ENCODE measurements around the gene NUS1.
"Not testable (repeated sequence)": the region's sequence is repeated elsewhere in the genome, so short reads cannot be mapped to it uniquely, and the experiment has no call there.

Gene NUS1

GRCh38 chr6:117674991-117675657 lies at the start of gene NUS1:
Gene NUS1 (plus strand): TSS chr6:117675469. CDS start chr6:117675671, 202 bp downstream.
- TF ChIP-seq, protein P1, sequence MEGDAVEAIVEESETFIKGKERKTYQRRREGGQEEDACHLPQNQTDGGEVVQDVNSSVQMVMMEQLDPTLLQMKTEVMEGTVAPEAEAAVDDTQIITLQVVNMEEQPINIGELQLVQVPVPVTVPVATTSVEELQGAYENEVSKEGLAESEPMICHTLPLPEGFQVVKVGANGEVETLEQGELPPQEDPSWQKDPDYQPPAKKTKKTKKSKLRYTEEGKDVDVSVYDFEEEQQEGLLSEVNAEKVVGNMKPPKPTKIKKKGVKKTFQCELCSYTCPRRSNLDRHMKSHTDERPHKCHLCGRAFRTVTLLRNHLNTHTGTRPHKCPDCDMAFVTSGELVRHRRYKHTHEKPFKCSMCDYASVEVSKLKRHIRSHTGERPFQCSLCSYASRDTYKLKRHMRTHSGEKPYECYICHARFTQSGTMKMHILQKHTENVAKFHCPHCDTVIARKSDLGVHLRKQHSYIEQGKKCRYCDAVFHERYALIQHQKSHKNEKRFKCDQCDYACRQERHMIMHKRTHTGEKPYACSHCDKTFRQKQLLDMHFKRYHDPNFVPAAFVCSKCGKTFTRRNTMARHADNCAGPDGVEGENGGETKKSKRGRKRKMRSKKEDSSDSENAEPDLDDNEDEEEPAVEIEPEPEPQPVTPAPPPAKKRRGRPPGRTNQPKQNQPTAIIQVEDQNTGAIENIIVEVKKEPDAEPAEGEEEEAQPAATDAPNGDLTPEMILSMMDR (IDR thresholded peaks at IDR 0.05; ENCODE audit: low read depth, low read length) = peak; percentile 83
- DNase-seq (ENCODE audit: extremely low read depth, low read depth) = peak; percentile 83

DNA sequence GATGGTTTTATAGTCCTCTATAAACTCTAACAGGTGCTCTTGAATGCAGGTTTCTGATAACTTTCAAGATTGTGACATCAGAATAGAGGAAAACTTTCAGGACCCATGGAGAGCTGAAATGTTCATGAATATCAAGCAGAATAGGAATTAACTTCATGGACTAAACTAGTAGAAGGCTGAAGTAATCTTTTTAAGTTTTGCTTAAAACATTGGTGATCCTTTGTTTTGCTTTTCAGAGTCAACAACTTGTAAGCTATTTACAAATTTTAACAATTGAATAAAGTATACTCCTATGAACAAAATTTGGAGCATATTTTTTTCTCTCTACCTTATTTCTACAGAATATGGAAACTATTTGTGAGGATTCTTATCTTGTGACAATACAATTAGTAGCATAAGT lies 47.7 kb upstream of the NUS1 start:
- TF ChIP-seq, protein P1 (IDR thresholded peaks at IDR 0.05; ENCODE audit: low read depth, low read length) = no peak
- DNase-seq (ENCODE audit: extremely low read depth, low read depth) = no peak

DNA sequence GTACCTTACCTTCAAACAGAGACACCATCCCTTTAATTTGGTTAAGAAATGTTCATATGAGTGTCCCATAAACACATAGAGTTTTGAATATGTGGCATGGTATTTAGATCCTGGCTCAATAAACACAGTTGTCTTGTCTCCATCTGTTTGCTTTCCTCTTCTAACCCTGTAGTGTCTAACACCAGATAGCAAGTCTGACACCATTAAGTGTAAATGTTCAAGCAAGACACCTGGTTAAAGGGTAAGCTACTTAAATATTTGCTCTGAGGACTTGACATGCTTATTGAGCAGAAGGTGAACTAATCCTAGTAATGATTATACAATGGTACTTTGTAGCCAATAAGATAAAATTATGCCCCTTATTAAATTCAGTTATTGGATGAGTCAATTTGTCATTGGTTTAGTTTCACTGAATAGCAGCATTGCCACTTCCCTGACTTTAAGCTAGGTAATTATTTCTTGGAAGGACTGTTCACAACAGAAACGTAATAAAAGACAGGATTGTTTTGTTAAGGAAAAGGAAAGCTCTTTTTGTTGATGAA lies 46.1 kb upstream of the NUS1 start:
- no peak for DNase-seq (ENCODE audit: extremely low read depth, low read depth)
- TF ChIP-seq, protein P1 (IDR thresholded peaks at IDR 0.05; ENCODE audit: low read depth, low read length) = no peak

GRCh38 chr6:117637770-117638169 lies 37.5 kb upstream of the NUS1 start:
- TF ChIP-seq, protein P1 (IDR thresholded peaks at IDR 0.05; ENCODE audit: low read depth, low read length) = no peak
- DNase-seq (ENCODE audit: extremely low read depth, low read depth) = no peak

DNA sequence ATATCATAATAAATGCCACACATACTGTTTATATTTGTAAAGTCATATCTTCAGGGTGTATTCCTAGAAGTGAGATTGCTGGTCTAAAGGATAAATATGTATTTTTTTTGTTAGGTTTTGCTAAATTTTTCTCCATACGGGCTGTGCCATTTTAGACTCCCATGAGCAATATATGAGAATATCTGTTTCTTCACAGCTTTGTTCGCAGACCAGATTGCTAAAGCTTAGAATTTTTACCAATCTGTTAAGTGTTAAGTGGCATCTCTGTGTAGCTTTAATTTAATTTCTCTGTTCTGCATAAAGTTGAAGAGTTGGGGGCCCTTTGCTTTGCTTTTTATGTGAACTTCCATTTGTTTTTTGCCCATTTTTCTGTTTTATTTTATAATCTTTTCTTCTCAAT lies 32.3 kb upstream of the NUS1 start:
- no peak for DNase-seq (ENCODE audit: extremely low read depth, low read depth)
- TF ChIP-seq, protein P1 (IDR thresholded peaks at IDR 0.05; ENCODE audit: low read depth, low read length) = no peak

DNA sequence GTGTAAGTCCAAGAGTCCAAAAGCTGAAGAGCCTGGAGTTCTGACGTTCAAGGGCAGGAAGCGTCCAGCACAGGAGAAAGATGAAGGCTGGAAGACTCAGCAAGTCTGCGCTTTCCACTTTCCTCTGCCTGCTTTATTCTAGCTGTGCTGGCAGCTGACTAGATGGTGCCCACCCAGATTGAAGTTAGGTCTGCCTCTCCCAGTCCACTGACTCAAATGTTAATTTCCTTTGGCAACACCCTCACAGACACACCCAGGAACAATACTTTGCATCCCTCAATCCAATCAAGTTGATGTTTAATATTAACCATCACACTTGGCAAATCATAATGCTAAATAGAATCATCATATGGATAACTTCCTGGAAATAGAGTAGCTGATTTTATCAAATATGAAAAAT lies 23.3 kb upstream of the NUS1 start:
- DNase-seq (ENCODE audit: extremely low read depth, low read depth) = not testable (repeated sequence)

- TF ChIP-seq, protein P1 (IDR thresholded peaks at IDR 0.05; ENCODE audit: low read depth, low read length) = no peak
- DNase-seq (ENCODE audit: extremely low read depth, low read depth) = no peak
Measured at GRCh38 chr6:117653949-117654348, 21.3 kb upstream of the NUS1 start.

GRCh38 chr6:117655380-117655779 lies 19.9 kb upstream of the NUS1 start:
- TF ChIP-seq, protein P1 (IDR thresholded peaks at IDR 0.05; ENCODE audit: low read depth, low read length) = no peak
- no peak for DNase-seq (ENCODE audit: extremely low read depth, low read depth)
